Endothelial cell (in vitro differentiated cells): ENCODE measurements around the gene FAM53B. TPM values are rescaled to one million over a fixed set of nuclear protein-coding genes. Genes with fewer than 3 reads are reported as not detected.

Experiments used
- DNase-seq: peaks from one replicate; pipeline ENCODE4 v3.0.0; 2021; ENCODE audit warnings: low spot score
- H3K27ac Mint-ChIP-seq: one replicate; pipeline ENCODE4 v1.8.0; 2021; ENCODE audit warnings: mixed read lengths, inconsistent platforms; ENCODE audit not compliant: unreplicated experiment
- H3K27me3 Mint-ChIP-seq: one replicate; pipeline ENCODE4 v1.8.0; 2021; ENCODE audit warnings: mild to moderate bottlenecking, moderate library complexity, mixed read lengths, inconsistent platforms; ENCODE audit not compliant: unreplicated experiment
- H3K36me3 Mint-ChIP-seq: one replicate; pipeline ENCODE4 v1.8.0; 2021; ENCODE audit warnings: mild to moderate bottlenecking, low read depth, mixed read lengths, inconsistent platforms; ENCODE audit not compliant: unreplicated experiment
- H3K4me1 Mint-ChIP-seq: one replicate; pipeline ENCODE4 v1.8.0; 2021; ENCODE audit warnings: mild to moderate bottlenecking, mixed read lengths, inconsistent platforms; ENCODE audit not compliant: unreplicated experiment
- H3K4me3 Mint-ChIP-seq: one replicate; pipeline ENCODE4 v1.8.0; 2021; ENCODE audit warnings: mild to moderate bottlenecking, mixed read lengths, inconsistent platforms; ENCODE audit not compliant: unreplicated experiment
- H3K9me3 Mint-ChIP-seq: one replicate; pipeline ENCODE4 v1.8.0; 2021; ENCODE audit warnings: mixed read lengths, inconsistent platforms; ENCODE audit not compliant: unreplicated experiment
- total RNA-seq: library from RNA; stranded (reverse); fragmentation: NEBNext Ultra II Directional; extraction: Animal tissue kit (Norgen Biotek cat#: 25700); gene quantifications from one replicate; pipeline ENCODE4 v1.2.1, GENCODE V29; 2021; ENCODE audit not compliant: unreplicated experiment
- TF ChIP-seq, protein P1 (sequence below): fragments of 200-600 bp; sonication (generic); IDR thresholded peaks from one replicate; pipeline ENCODE4 v1.5.0; 2021; ENCODE audit warnings: antibody characterized with exemption; ENCODE audit not compliant: unreplicated experiment

The FAM53B gene
- total RNA-seq, 1 donor from 2014 or later, result 21.0 TPM

DNA sequence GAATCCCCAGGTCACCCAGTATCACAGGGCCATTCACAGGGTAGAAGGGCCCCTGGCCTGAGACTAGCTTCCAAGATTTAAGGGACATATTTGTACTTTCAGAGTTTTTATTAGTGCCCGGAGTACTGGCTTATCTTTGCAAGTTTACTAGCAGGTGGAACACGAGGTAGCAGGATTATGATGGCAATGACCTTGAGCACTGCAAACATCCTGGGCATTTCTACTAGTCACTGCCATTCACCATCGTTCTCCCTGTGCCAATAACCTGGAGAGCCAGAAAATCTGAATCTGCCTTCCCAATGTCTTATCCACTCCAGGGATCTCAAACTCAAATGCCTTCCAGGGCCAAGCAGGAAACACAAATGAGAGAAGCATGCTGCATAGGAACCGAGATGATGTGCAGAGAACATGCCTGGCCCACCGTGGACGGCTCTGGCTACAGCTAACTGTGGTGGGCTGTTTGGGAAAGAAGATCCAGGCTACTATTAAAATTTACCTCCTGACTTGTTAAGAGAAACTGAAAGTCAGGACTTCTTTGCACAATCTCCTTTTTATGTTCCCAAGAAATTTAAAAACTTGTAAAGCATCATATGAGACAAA, 16.7 kb downstream of the FAM53B start:
- TF ChIP-seq, protein P1, sequence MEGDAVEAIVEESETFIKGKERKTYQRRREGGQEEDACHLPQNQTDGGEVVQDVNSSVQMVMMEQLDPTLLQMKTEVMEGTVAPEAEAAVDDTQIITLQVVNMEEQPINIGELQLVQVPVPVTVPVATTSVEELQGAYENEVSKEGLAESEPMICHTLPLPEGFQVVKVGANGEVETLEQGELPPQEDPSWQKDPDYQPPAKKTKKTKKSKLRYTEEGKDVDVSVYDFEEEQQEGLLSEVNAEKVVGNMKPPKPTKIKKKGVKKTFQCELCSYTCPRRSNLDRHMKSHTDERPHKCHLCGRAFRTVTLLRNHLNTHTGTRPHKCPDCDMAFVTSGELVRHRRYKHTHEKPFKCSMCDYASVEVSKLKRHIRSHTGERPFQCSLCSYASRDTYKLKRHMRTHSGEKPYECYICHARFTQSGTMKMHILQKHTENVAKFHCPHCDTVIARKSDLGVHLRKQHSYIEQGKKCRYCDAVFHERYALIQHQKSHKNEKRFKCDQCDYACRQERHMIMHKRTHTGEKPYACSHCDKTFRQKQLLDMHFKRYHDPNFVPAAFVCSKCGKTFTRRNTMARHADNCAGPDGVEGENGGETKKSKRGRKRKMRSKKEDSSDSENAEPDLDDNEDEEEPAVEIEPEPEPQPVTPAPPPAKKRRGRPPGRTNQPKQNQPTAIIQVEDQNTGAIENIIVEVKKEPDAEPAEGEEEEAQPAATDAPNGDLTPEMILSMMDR, result no peak
- no peak for DNase-seq
- H3K27ac Mint-ChIP-seq, result no peak overlapping the region
- peaks cover 8% of the 10 kb centered on the region for H3K36me3 Mint-ChIP-seq
- H3K9me3 Mint-ChIP-seq, result no peaks in the 10 kb centered on the region
- peaks cover 45% of the 10 kb centered on the region for H3K4me1 Mint-ChIP-seq
- H3K4me3 Mint-ChIP-seq, result no peak overlapping the region
- peaks cover 2% of the 10 kb centered on the region for H3K27me3 Mint-ChIP-seq

GRCh38 chr10:124725791-124726190, 18.4 kb downstream of the FAM53B start:
- Mint-ChIP-seq H3K4me3 (no peak overlapping the region), H3K4me1 (peaks cover 55% of the 10 kb centered on the region), H3K27ac (no peak overlapping the region), H3K9me3 (no peaks in the 10 kb centered on the region), H3K36me3 (peaks cover 8% of the 10 kb centered on the region), H3K27me3 (peaks cover 2% of the 10 kb centered on the region)
- TF ChIP-seq, protein P1, result no peak
- no peak for DNase-seq

GRCh38 chr10:124725171-124725631, 19.0 kb downstream of the FAM53B start:
- Mint-ChIP-seq H3K36me3 (peaks cover 8% of the 10 kb centered on the region), H3K9me3 (no peaks in the 10 kb centered on the region), H3K27ac (no peak overlapping the region), H3K4me1 (peaks cover 55% of the 10 kb centered on the region), H3K4me3 (no peak overlapping the region), H3K27me3 (peaks cover 2% of the 10 kb centered on the region)
- no peak for DNase-seq
- TF ChIP-seq, protein P1, result no peak

- no peak for DNase-seq
- no peak overlapping the region for H3K4me3 Mint-ChIP-seq
- no peaks in the 10 kb centered on the region for H3K9me3 Mint-ChIP-seq
- peaks cover 2% of the 10 kb centered on the region for H3K27me3 Mint-ChIP-seq
- peaks cover 51% of the 10 kb centered on the region for H3K4me1 Mint-ChIP-seq
- peaks cover 3% of the 10 kb centered on the region for H3K36me3 Mint-ChIP-seq
- no peak overlapping the region for H3K27ac Mint-ChIP-seq
- TF ChIP-seq, protein P1, result no peak
These were observed 19.7 kb downstream of the FAM53B start for GRCh38 chr10:124724279-124725027.

GRCh38 chr10:124723826-124724225, 20.4 kb downstream of the FAM53B start:
- H3K36me3 Mint-ChIP-seq, result no peaks in the 10 kb centered on the region
- no peaks in the 10 kb centered on the region for H3K27me3 Mint-ChIP-seq
- DNase-seq, result no peak
- TF ChIP-seq, protein P1, result no peak
- peaks cover 51% of the 10 kb centered on the region for H3K4me1 Mint-ChIP-seq
- no peak overlapping the region for H3K4me3 Mint-ChIP-seq
- H3K9me3 Mint-ChIP-seq, result no peaks in the 10 kb centered on the region
- no peak overlapping the region for H3K27ac Mint-ChIP-seq
